ENCODE results near the gene COQ8A.

- TF ChIP-seq FOXJ3 (CRISPR knock-in tag; IDR thresholded peaks at IDR 0.05) (no peak), GABPA (IDR thresholded peaks at IDR 0.05; ENCODE audit: low read depth) (no peak), CTCF (IDR thresholded peaks at IDR 0.05) (no peak), ZBTB33 (IDR thresholded peaks at IDR 0.05; ENCODE audit: borderline replicate concordance, low read depth) (no peak), RFX5 (IDR thresholded peaks at IDR 0.05; ENCODE audit: low read length) (no peak), POLR2AphosphoS5 (IDR thresholded peaks at IDR 0.05; ENCODE audit: low read depth, low read length) (no peak), TCF12 (IDR thresholded peaks at IDR 0.05) (no peak), EP300 (IDR thresholded peaks at IDR 0.05; ENCODE audit: borderline replicate concordance in 1 of 2, low read depth in 1 of 2, low read length in 1 of 2) (no peak), RCOR1 (IDR thresholded peaks at IDR 0.05; ENCODE audit: low read length) (no peak), TAF1 (IDR thresholded peaks at IDR 0.05; ENCODE audit: borderline replicate concordance, low read depth, low read length) (no peak), CHD2 (IDR thresholded peaks at IDR 0.05; ENCODE audit: low read length, partially characterized antibody) (no peak), NFIC (IDR thresholded peaks at IDR 0.05; ENCODE audit: borderline replicate concordance) (no peak), USF1 (IDR thresholded peaks at IDR 0.05; ENCODE audit: borderline replicate concordance, low read depth) (no peak), EZH2phosphoT487 (IDR thresholded peaks at IDR 0.05; ENCODE audit: borderline replicate concordance, low read depth) (no peak)
Observed at GRCh38 chr1:226942392-226942791, 2.3 kb downstream of the COQ8A start.
